HepG2 (cell line): ENCODE measurements around the gene G6PD. TPM values are rescaled to one million over a fixed set of nuclear protein-coding genes. Genes with fewer than 3 reads are reported as not detected.

Source experiments
- ATAC-seq: fragments of 200-7000 bp; cut with Tn5 transposase; 3 replicates; pipeline ENCODE4 v1.9.1; 2020; ENCODE audit warnings: mild to moderate bottlenecking, moderate library complexity
- BruUV-seq: library from RNA; stranded (reverse); fragments of 400-500 nt; replicated peaks from 2 replicates; lab custom pipeline; 2021; lab: Mats Ljungman, UMichigan
- CTCF ChIA-PET: fragments of 300-600 bp; formaldehyde crosslinking; extraction: SDS; loops from one replicate; lab custom pipeline; 2021; ENCODE audit warnings: low total read pairs, inconsistent platforms, low intra/inter-chr PET ratio; lab: Yijun Ruan, JAX
- POLR2A ChIA-PET: fragments of 350-600 bp; sonication (Branson Sonifier 250); formaldehyde crosslinking; loops from one replicate; lab custom pipeline; 2020; ENCODE audit warnings: antibody characterized with exemption, inconsistent platforms; lab: Yijun Ruan, JAX
- DNase-seq: peaks from one replicate; pipeline ENCODE4 v3.0.0-alpha.2; 2015; ENCODE audit warnings: low spot score
- FAIRE-seq: peaks from 3 replicates; lab custom pipeline; 2011; peaks lifted over from hg19 to GRCh38; lab: Jason Lieb, UNC
- H2AFZ ChIP-seq: one replicate; pipeline ENCODE4 v1.6.1; 2011; ENCODE audit warnings: low read length, inconsistent platforms
- H3K27ac ChIP-seq: fragments of 300-600 bp; 3 replicates; pipeline ENCODE4 v1.8.0; 2011; ENCODE audit warnings: mixed run types, mild to moderate bottlenecking, mixed read lengths, low read length, inconsistent platforms; ENCODE audit not compliant: insufficient read depth; ENCODE audit errors: extremely low read length
- H3K27me3 ChIP-seq, 2 experiments: fragments of 200-600 bp in 1 of 2; 2 replicates in 1 of 2; 3 replicates in 1 of 2; pipeline versions ENCODE4 v1.6.0 to v1.8.0; 2011; ENCODE audit warnings: low read length in 2 of 2, mild to moderate bottlenecking in 2 of 2, moderate library complexity in 2 of 2, inconsistent platforms in 1 of 2; ENCODE audit not compliant: insufficient read depth in 2 of 2, control insufficient read depth in 1 of 2
- H3K36me3 ChIP-seq, 2 experiments: fragments of 200-600 bp in 1 of 2; replicated peaks in 1 of 2; 2 replicates in 1 of 2; 3 replicates in 1 of 2; pipeline versions ENCODE4 v1.5.1 to v1.8.0; 2011; ENCODE audit warnings: low read length in 2 of 2, inconsistent platforms in 1 of 2; ENCODE audit not compliant: insufficient read depth in 2 of 2, control insufficient read depth in 1 of 2
- H3K4me1 ChIP-seq: 2 replicates; pipeline ENCODE4 v1.5.1; 2012; ENCODE audit warnings: low read length, inconsistent platforms; ENCODE audit not compliant: insufficient read depth
- H3K4me2 ChIP-seq: 2 replicates; pipeline ENCODE4 v1.6.0; 2011; ENCODE audit warnings: low read depth, low read length, inconsistent platforms
- H3K4me3 ChIP-seq, 3 experiments: fragments of 200-600 bp in 1 of 3; sonication (generic), shearing (Covaris generic) in 1 of 3; replicated peaks in 1 of 3; 2 replicates each; pipeline ENCODE4 v1.5.1; 2011 to 2016; ENCODE audit warnings: low read length in 3 of 3, inconsistent platforms in 2 of 3, low read depth in 2 of 3, mild to moderate bottlenecking in 2 of 3, control low read depth in 1 of 3, mixed read lengths in 1 of 3; ENCODE audit not compliant: insufficient read depth in 1 of 3
- H3K79me2 ChIP-seq: one replicate; pipeline ENCODE4 v1.6.1; 2011; ENCODE audit warnings: low read length, inconsistent platforms; ENCODE audit not compliant: insufficient read depth
- H3K9ac ChIP-seq: 2 replicates; pipeline ENCODE4 v1.6.0; 2011; ENCODE audit warnings: mild to moderate bottlenecking, low read depth, low read length, inconsistent platforms; ENCODE audit not compliant: insufficient read depth
- H3K9me3 ChIP-seq: 2 replicates; pipeline ENCODE4 v1.5.1; 2012; ENCODE audit warnings: mild to moderate bottlenecking, low read length
- H4K20me1 ChIP-seq: 2 replicates; pipeline ENCODE4 v1.6.0; 2011; ENCODE audit warnings: inconsistent platforms, mild to moderate bottlenecking, low read length, moderate library complexity; ENCODE audit not compliant: insufficient read depth
- CAMTA2 ChIP-seq: sonication (generic); formaldehyde crosslinking; IDR thresholded peaks from 2 replicates; pipeline ENCODE4 v1.4.0; 2020; ENCODE audit warnings: mild to moderate bottlenecking, missing genetic modification reagents, borderline replicate concordance
- HHEX ChIP-seq: IDR thresholded peaks from 2 replicates; pipeline ENCODE4 v1.6.1; 2016; ENCODE audit warnings: control low read depth
- MTF2 ChIP-seq: sonication (generic); formaldehyde crosslinking; IDR thresholded peaks from 2 replicates; pipeline ENCODE4 v1.5.0; 2020; ENCODE audit warnings: missing genetic modification reagents, borderline replicate concordance
- PRMT3 ChIP-seq: sonication (generic); formaldehyde crosslinking; IDR thresholded peaks from 2 replicates; pipeline ENCODE4 v1.8.1; 2022; ENCODE audit warnings: low read depth, mild to moderate bottlenecking, moderate library complexity, missing genetic modification reagents, borderline replicate concordance
- ZFP36 ChIP-seq: fragments of 150-350 bp; IDR thresholded peaks from 2 replicates; pipeline ENCODE4 v1.6.1; 2018; ENCODE audit warnings: borderline replicate concordance, low read length, low read depth; ENCODE audit not compliant: partially characterized antibody
- ZNF317 ChIP-seq: sonication (generic); formaldehyde crosslinking; IDR thresholded peaks from 2 replicates; pipeline ENCODE4 v1.5.0; 2020; ENCODE audit warnings: mild to moderate bottlenecking, missing genetic modification reagents
- ZNF780A ChIP-seq: sonication (generic); formaldehyde crosslinking; IDR thresholded peaks from 2 replicates; pipeline ENCODE4 v1.8.0; 2022; ENCODE audit warnings: mild to moderate bottlenecking, missing genetic modification reagents, moderate library complexity
- WGBS: methylation state at CpG from one replicate; pipeline ENCODE4 v1.1.6; 2017; ENCODE audit warnings: low lambda C conversion rate; 5-methylcytosine and 5-hydroxymethylcytosine counted together
- in situ Hi-C: cut with HindIII; loops from 2 replicates; pipeline ENCODE4 v1.10.0; 2017; ENCODE audit warnings: low pct_unique_long_range_greater_than_20kb; ENCODE audit not compliant: extremely low pct_ligation_motif_present
- intact Hi-C: fragments of 100-400 bp; cut with micrococcal nuclease; formaldehyde crosslinking; loops from one replicate; pipeline ENCODE4 v1.10.0; 2022; ENCODE audit not compliant: unreplicated experiment
- polyA plus RNA-seq, 8 experiments: library from polyadenylated mRNA; depleted of rRNA in 3 of 8; stranded (reverse) in 7 of 8; unstranded in 1 of 8; fragments of >200 nt; fragmentation: Illumina TruSeq in 4 of 8; extraction: Trizol in 4 of 8; gene quantifications; 2 replicates each; pipeline versions ENCODE4 v1.2.1 to v1.2.3, GENCODE V29; 2011 to 2016; ENCODE audit warnings: low read depth in 4 of 8, missing spikeins in 1 of 8, mixed read lengths in 1 of 8; ENCODE audit not compliant: insufficient read depth in 1 of 8
- total RNA-seq, 5 experiments: library from RNA; depleted of rRNA; stranded (reverse); fragments of >200 nt; fragmentation: Illumina TruSeq; extraction: Trizol; gene quantifications; 2 replicates each; pipeline ENCODE4 v1.2.3, GENCODE V29; 2016; ENCODE audit warnings: low read depth in 1 of 5
- TF ChIP-seq, protein P1 (sequence below): sonication (generic); formaldehyde crosslinking; IDR thresholded peaks from 2 replicates; pipeline ENCODE4 v1.8.1; 2023; ENCODE audit warnings: mild to moderate bottlenecking, inconsistent platforms, moderate library complexity, missing genetic modification reagents, borderline replicate concordance

Gene G6PD
- total and polyA plus RNA-seq, 2 of the 13 experiments (the other 11 are each of a cell fraction or from before 2014, with no cell fraction given) = 18.8 to 28.8 TPM

DNA sequence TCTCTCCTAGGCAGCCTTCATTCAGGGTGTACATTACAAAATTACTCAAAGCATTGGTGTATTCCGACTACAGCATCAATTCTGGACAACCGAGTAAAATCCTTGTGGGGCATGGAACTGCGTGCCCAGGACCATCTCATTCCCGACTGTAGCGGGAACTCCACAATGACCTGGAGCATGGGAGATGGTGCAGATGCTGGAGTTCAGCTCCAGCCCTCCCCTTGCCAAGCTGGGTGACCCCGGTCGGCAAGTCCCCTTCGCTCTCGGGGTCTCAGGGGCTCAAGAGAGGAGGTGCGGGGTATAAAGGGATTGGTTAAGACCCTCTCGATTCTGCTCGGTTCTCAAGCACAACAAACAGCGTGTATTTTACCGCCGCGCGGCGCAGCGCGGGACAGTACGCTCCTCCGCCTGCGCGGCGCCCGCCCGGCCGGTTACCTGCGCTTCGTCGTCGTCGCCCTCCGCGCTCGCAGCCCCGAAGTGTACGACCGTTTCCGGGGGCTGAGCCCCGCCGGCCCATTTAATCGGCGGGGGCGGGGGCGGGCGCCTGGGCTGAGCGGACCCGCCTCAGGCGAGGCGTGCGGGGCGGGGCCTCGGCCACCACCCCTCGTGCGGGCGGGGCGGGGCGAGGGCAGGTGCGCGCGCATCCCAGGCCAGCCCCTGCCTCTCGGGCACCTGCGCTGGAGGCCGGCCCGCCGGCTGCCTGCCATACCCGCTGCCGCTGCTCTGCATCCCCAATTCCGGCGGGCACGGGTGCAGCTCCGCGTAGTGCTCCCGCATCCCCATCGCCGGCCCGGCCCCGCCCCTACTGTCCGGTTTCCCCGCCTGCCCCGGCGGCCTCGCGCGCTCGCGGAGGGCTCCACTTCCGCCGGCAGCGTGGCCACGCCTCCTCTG lies at the start of gene G6PD (continued):
- TF ChIP-seq HHEX (CRISPR knock-in tag) (no peak), PRMT3 (CRISPR knock-in tag) (no peak), ZNF780A (CRISPR knock-in tag) (peak; percentile 74; the same call in 1 of the 2 replicates), ZFP36 (no peak)

DNA sequence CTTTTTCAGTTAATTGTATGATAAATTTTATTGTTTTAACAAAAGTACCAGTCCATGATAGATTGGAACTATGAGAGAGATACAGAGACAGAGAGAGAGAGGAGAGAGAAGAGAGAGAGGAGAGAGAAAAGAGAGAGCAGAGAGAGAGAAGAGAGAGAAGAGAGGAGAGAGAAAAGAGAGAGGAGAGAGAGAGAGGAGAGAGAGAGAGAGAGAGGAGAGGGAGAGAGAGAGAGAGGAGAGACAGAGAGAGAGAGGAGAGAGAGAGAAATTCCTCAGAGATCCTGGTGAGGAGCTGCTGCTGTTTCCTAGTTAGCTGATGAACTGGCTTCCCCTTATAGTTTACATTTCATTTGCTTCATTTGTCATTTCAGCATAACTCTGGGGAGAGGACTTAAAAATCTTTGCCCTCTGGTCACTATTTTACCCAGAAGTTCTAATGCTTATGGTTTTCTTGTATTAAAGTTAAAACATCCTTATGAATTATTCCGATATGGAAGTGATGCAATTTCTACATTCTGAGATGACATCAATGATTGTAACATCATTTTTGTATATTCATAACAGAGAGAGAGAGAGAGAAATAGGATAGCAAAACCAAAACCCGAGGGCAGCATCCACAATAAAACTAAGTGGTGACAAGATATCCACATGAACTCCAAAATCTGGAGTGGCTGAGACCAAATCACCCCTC lies 49.1 kb upstream of the G6PD start:
- DNase-seq (no peak), FAIRE-seq (no peak), ATAC-seq (no peak)
- H3K4me2 ChIP-seq = no peak overlapping the region
- no peaks in the 10 kb centered on the region for H3K36me3 ChIP-seq
- H3K9me3 ChIP-seq = no peaks in the 10 kb centered on the region
- H3K27me3 ChIP-seq = 0 out of 5 replicates have a peak, but pooled peaks cover 0 to 6% of the 10 kb centered on the region in 2 experiments
- H3K9ac ChIP-seq = no peak overlapping the region
- no peaks in the 10 kb centered on the region for H4K20me1 ChIP-seq
- POLR2A ChIA-PET = no interaction called here
- H2AFZ ChIP-seq = no peak overlapping the region
- no peak overlapping the region for H3K4me3 ChIP-seq
- no TSS peak for BruUV-seq
- no peaks in the 10 kb centered on the region for H3K79me2 ChIP-seq
- intact Hi-C loops (no loop called here), in situ Hi-C loops (loop anchor here (25.0 kb wide), 1 partner anchor 242 kb away; the partner anchor contains the start of gene SMIM9)
- CTCF ChIA-PET = no interaction called here
- no peak overlapping the region for H3K27ac ChIP-seq
- WGBS = 0% methylated on average over 2 of the region's 2 CpGs
- no peaks in the 10 kb centered on the region for H3K4me1 ChIP-seq
- TF ChIP-seq ZNF317 (CRISPR knock-in tag) (no peak), CAMTA2 (CRISPR knock-in tag) (no peak), MTF2 (no peak)
- TF ChIP-seq, protein P1, sequence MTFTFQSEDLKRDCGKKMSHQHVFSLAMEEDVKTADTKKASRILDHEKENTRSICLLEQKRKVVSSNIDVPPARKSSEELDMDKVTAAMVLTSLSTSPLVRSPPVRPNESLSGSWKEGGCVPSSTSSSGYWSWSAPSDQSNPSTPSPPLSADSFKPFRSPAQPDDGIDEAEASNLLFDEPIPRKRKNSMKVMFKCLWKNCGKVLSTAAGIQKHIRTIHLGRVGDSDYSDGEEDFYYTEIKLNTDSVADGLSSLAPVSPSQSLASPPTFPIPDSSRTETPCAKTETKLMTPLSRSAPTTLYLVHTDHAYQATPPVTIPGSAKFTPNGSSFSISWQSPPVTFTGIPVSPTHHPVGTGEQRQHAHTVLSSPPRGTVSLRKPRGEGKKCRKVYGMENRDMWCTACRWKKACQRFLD (CRISPR knock-in tag) = no peak
